HEK293T (cell line): ENCODE measurements around the gene MACO1.

Source experiments
- CTCF ChIA-PET: fragments of 350-600 bp; formaldehyde crosslinking; extraction: SDS; loops from one replicate; lab custom pipeline; 2021; ENCODE audit warnings: antibody characterized with exemption, inconsistent platforms; lab: Yijun Ruan, JAX
- POLR2A ChIA-PET: fragments of 350-600 bp; formaldehyde crosslinking; extraction: SDS; loops from one replicate; lab custom pipeline; 2020; ENCODE audit warnings: antibody characterized with exemption, inconsistent platforms; lab: Yijun Ruan, JAX
- DNase-seq: peaks from one replicate; pipeline ENCODE4 v3.0.0; 2012; ENCODE audit warnings: mixed read lengths; ENCODE audit errors: extremely low spot score
- ARNT ChIP-seq: fragments of 450-650 bp; IDR thresholded peaks from 2 replicates; pipeline ENCODE4 v1.6.1; 2017; ENCODE audit warnings: mild to moderate bottlenecking
- BHLHE40 ChIP-seq: fragments of 450-650 bp; IDR thresholded peaks from 2 replicates; pipeline ENCODE4 v1.6.1; 2016; ENCODE audit warnings: mild to moderate bottlenecking, moderate library complexity, borderline replicate concordance
- CTBP1 ChIP-seq: fragments of 450-650 bp; IDR thresholded peaks from 2 replicates; pipeline ENCODE4 v1.6.1; 2016; ENCODE audit warnings: borderline replicate concordance
- ELF4 ChIP-seq: fragments of 450-650 bp; IDR thresholded peaks from 2 replicates; pipeline ENCODE4 v1.6.1; 2017; ENCODE audit warnings: antibody characterized with exemption
- FOXA1 ChIP-seq: fragments of 450-650 bp; IDR thresholded peaks from 2 replicates; pipeline ENCODE4 v1.6.1; 2016; ENCODE audit warnings: mild to moderate bottlenecking
- FOXK2 ChIP-seq: fragments of 450-650 bp; IDR thresholded peaks from 2 replicates; pipeline ENCODE4 v1.6.1; 2016; ENCODE audit warnings: mild to moderate bottlenecking
- FOXM1 ChIP-seq: fragments of 450-650 bp; IDR thresholded peaks from 2 replicates; pipeline ENCODE4 v1.6.1; 2017; ENCODE audit warnings: mild to moderate bottlenecking, borderline replicate concordance
- HDGF ChIP-seq: fragments of 450-650 bp; IDR thresholded peaks from 2 replicates; pipeline ENCODE4 v1.6.1; 2017; ENCODE audit warnings: antibody characterized with exemption, borderline replicate concordance
- L3MBTL2 ChIP-seq: fragments of 450-650 bp; conservative IDR thresholded peaks from 2 replicates; pipeline ENCODE4 v1.6.1; 2016; ENCODE audit warnings: mild to moderate bottlenecking
- LEF1 ChIP-seq: fragments of 450-650 bp; IDR thresholded peaks from 2 replicates; pipeline ENCODE4 v1.6.1; 2017; ENCODE audit warnings: mild to moderate bottlenecking, borderline replicate concordance
- NFRKB ChIP-seq: fragments of 450-650 bp; IDR thresholded peaks from 2 replicates; pipeline ENCODE4 v1.6.1; 2016; ENCODE audit warnings: mild to moderate bottlenecking, moderate library complexity
- SP1 ChIP-seq: fragments of 450-650 bp; IDR thresholded peaks from 2 replicates; pipeline ENCODE4 v1.6.1; 2017
- SUZ12 ChIP-seq: fragments of 450-650 bp; IDR thresholded peaks from 2 replicates; pipeline ENCODE4 v1.6.1; 2016; ENCODE audit warnings: mild to moderate bottlenecking
- TARDBP ChIP-seq: fragments of 450-650 bp; IDR thresholded peaks from 2 replicates; pipeline ENCODE4 v1.6.1; 2016
- ZNF384 ChIP-seq: fragments of 450-650 bp; IDR thresholded peaks from 2 replicates; pipeline ENCODE4 v1.6.1; 2016
- TF ChIP-seq, protein P1 (sequence below): fragments of 450-650 bp; IDR thresholded peaks from 2 replicates; pipeline ENCODE4 v1.6.1; 2016

The MACO1 gene

DNA sequence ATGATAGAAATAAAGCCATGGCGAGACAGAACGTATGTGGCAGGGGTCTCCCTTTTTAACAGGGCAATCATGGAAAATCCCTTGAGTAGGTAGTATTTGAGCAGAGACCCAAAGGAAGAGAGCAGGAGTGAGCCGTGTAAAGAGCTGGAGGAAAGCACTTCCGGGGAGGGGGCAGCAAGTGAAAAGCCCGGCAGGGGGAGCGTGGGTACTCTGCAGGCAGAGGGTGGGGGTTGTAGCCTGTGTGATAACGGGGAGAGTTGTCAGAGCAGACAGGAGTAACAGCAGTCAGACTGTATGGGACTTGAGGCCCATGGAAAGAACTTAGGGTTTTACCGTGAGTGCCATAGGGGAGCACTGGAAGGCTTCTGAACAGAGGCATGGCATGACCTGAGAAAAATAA is 61.6 kb downstream of the MACO1 start:
- POLR2A ChIA-PET = interaction anchor here (0.7 to 1.2 kb wide), 2 partner anchors 9 to 24 kb away, joined by 4 read pairs; no protein-coding TSS in a partner anchor
- CTCF ChIA-PET = interaction anchor here (1.0 kb wide), 1 partner anchor 28 kb away, joined by 3 read pairs; no protein-coding TSS in a partner anchor
- TF ChIP-seq LEF1 = no peak
- TF ChIP-seq CTBP1 = no peak
- TF ChIP-seq FOXA1 = no peak
- TF ChIP-seq, protein P1, sequence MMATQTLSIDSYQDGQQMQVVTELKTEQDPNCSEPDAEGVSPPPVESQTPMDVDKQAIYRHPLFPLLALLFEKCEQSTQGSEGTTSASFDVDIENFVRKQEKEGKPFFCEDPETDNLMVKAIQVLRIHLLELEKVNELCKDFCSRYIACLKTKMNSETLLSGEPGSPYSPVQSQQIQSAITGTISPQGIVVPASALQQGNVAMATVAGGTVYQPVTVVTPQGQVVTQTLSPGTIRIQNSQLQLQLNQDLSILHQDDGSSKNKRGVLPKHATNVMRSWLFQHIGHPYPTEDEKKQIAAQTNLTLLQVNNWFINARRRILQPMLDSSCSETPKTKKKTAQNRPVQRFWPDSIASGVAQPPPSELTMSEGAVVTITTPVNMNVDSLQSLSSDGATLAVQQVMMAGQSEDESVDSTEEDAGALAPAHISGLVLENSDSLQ = no peak
- no peak for TF ChIP-seq ELF4
- no peak for TF ChIP-seq SP1
- TF ChIP-seq BHLHE40 = no peak
- no peak for TF ChIP-seq SUZ12
- no peak for TF ChIP-seq ZNF384
- no peak for TF ChIP-seq FOXM1
- TF ChIP-seq FOXK2 = no peak
- no peak for TF ChIP-seq ARNT
- DNase-seq = no peak

DNA sequence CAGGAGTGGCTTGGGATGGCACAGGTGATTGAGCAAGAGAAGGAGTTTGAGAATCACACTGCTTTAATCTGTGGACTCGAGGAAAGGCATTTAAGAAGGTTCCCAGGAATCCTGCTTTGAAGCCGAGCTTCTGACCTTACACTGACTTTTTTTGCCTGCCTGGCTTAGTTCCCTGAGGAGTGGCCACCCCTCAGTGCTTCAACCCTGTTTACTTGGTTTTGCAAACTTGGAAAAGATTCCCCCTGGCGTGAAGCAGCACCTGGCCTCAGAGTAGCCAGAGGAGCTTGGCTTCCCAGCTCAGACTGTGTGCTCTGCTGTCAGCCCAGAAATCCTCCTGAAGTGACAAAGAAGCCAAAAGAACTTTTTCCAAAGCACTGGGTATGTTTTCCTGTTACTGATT is 64.3 kb downstream of the MACO1 start:
- TF ChIP-seq FOXA1 (no peak), BHLHE40 (no peak), HDGF (no peak), FOXM1 (no peak), SUZ12 (no peak), ARNT (no peak), LEF1 (no peak), NFRKB (no peak), ELF4 (no peak), CTBP1 (no peak), SP1 (no peak), TARDBP (no peak), L3MBTL2 (no peak), ZNF384 (no peak), FOXK2 (no peak)
- TF ChIP-seq, protein P1 = no peak
- ChIA-PET CTCF (no interaction called here), POLR2A (interaction anchor here (1.1 kb wide), 1 partner anchor 10 kb away, joined by 3 read pairs; no protein-coding TSS in a partner anchor)
- no peak for DNase-seq

GRCh38 chr1:25500694-25501093 is 70.0 kb downstream of the MACO1 start:
- CTCF ChIA-PET = interaction anchor here (0.6 to 1.2 kb wide), 2 partner anchors 67 to 502 kb away, joined by 3 read pairs; no protein-coding TSS in a partner anchor
- POLR2A ChIA-PET = interaction anchor here (1.4 kb wide), 1 partner anchor 9 kb away, joined by 4 read pairs; no protein-coding TSS in a partner anchor
- no peak for DNase-seq
- TF ChIP-seq SUZ12 = no peak
- no peak for TF ChIP-seq SP1
- no peak for TF ChIP-seq CTBP1
- no peak for TF ChIP-seq L3MBTL2
- no peak for TF ChIP-seq FOXM1
- no peak for TF ChIP-seq HDGF
- no peak for TF ChIP-seq LEF1
- no peak for TF ChIP-seq FOXA1
- TF ChIP-seq, protein P1 = no peak
- TF ChIP-seq BHLHE40 = no peak
- no peak for TF ChIP-seq NFRKB
- TF ChIP-seq ARNT = no peak
- TF ChIP-seq TARDBP = no peak
- no peak for TF ChIP-seq FOXK2
- TF ChIP-seq ELF4 = no peak
- TF ChIP-seq ZNF384 = no peak

GRCh38 chr1:25501235-25502058 is 70.8 kb downstream of the MACO1 start:
- ChIA-PET CTCF (interaction anchor here (0.6 to 1.2 kb wide), 3 partner anchors 66 to 502 kb away, joined by 3 read pairs; no protein-coding TSS in a partner anchor), POLR2A (interaction anchor here (1.4 kb wide), 1 partner anchor 9 kb away, joined by 4 read pairs; no protein-coding TSS in a partner anchor)
- no peak for DNase-seq
- no peak for TF ChIP-seq NFRKB
- TF ChIP-seq, protein P1 = no peak
- no peak for TF ChIP-seq FOXK2
- no peak for TF ChIP-seq LEF1
- TF ChIP-seq ELF4 = no peak
- TF ChIP-seq FOXM1 = no peak
- no peak for TF ChIP-seq HDGF
- no peak for TF ChIP-seq ZNF384
- TF ChIP-seq SUZ12 = no peak
- TF ChIP-seq BHLHE40 = no peak
- TF ChIP-seq FOXA1 = no peak
- no peak for TF ChIP-seq L3MBTL2
